Activated gamma-delta T cell treated with anti-CD3 and anti-CD28 coated beads, Interleukin-2, amount 50 U/mL, for 16 hours (primary cell): Measurements from ENCODE around the gene ZSCAN1.
"Not testable (repeated sequence)": the region's sequence is repeated elsewhere in the genome, so short reads cannot be mapped to it uniquely, and the experiment has no call there.

ENCODE experiments used
- DNase-seq: peaks from one replicate; pipeline ENCODE4 v3.0.0-alpha.2; 2020; ENCODE audit warnings: low read depth

Gene ZSCAN1

GRCh38 chr19:58033741-58034476, at the start of gene ZSCAN1:
ZSCAN1 (plus strand) TSS chr19:58034025; CDS start chr19:58037837, 3,812 bp downstream.
- DNase-seq: peak; percentile 28

- no peak for DNase-seq
Observed at GRCh38 chr19:57992841-57993240, 41.0 kb upstream of the ZSCAN1 start.

DNA sequence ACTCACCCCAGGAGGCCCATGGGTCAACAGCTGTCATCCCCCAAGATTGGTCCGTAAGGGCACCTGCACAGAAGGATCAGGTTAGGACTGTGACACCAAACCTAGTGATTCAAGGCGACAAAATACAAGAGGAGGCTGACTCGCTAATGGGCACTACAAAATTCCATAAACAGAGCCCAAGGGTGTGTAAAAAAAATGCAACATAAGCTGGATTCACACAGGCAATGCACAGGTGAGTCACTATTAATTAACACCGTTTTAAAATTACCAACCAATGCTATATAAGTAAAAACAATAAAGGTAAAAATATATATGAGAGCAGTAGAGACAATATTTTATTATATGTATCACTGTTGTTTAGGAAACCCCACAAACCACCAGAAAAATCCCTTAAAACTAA, 33.1 kb upstream of the ZSCAN1 start:
- no peak for DNase-seq

DNA sequence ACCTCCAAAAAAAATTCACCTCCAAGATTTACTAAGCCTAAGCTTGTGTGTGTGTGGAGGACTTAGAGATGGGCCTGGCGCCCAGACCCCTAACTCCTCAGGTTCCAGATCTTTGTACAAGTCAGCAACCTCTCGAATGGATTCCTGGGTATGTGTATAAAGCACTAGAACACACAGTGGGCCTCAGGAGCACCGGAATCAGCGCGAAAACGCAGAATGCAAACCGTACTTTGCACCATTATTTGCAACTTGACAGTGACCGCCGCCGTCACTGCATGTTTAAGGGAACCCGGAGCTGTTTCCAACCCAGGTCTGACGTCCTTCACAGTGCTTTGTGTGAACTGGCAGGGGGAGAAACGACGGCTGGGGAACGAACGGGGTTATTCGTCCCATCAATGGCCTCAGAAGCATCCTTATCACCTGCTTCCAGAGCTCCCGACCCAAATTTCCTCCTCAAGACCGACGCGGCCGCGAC, 31.9 kb upstream of the ZSCAN1 start:
- DNase-seq: no peak

- peak; percentile 69 for DNase-seq
Observed at GRCh38 chr19:58002384-58003173, 31.2 kb upstream of the ZSCAN1 start, which contains the start of gene ZNF606. ZNF606 (minus strand) TSS chr19:58002820; CDS start chr19:58001319, 1,501 bp downstream.

DNA sequence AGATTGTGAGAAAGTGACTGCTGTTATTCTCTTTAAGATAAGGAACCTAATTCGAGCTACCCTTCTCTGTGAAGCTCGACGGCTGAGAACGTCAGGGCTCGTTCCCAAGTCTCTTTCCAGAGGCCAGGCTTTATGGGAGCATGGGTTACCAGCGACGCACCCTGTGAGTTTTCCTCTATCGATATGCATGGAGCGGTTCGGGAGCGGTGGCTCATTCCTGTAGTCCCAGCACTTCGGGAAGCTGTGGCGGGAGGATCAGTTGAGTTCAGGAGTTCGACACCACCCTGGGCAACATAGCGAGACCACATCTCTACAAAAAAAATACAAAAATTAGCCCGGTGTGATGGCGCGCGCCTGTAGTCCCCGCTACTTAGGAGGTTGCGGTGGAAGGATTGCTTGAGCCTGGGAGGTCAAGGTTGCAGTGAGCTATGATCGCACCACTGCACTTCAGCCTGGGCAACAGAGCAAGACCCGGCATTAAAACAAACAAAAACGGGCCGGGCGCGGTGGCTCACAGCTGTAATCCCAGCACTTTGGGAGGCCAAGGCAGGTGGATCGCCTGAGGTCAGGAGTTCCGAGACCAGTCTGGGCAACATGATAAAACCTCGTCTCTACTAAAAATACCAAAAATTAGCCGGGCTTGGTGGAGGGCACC, 30.5 kb upstream of the ZSCAN1 start:
- DNase-seq: no peak

- no peak for DNase-seq
Observed at GRCh38 chr19:58007285-58007684, 26.5 kb upstream of the ZSCAN1 start.

DNA sequence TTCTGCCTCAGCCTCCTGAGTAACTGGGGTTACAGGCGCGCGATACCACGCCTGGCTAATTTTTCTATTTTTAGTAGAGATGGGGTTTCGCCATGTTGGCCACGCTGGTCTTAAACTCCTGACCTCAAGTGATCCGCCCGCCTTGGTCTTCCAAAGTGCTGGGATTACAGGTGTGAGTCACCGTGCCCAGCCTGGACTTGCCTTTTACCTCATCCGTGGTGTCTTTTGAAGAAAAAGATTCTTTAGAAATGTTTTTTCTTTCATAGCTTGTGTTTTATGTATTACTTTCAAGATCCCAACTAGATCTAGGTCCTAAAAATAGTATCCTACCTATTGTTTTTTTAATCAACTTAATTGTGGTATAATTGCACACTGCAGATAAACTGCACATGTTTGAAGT, 24.9 kb upstream of the ZSCAN1 start:
- DNase-seq: not testable (repeated sequence)

GRCh38 chr19:58009301-58009665, 24.5 kb upstream of the ZSCAN1 start:
- DNase-seq: no peak

DNA sequence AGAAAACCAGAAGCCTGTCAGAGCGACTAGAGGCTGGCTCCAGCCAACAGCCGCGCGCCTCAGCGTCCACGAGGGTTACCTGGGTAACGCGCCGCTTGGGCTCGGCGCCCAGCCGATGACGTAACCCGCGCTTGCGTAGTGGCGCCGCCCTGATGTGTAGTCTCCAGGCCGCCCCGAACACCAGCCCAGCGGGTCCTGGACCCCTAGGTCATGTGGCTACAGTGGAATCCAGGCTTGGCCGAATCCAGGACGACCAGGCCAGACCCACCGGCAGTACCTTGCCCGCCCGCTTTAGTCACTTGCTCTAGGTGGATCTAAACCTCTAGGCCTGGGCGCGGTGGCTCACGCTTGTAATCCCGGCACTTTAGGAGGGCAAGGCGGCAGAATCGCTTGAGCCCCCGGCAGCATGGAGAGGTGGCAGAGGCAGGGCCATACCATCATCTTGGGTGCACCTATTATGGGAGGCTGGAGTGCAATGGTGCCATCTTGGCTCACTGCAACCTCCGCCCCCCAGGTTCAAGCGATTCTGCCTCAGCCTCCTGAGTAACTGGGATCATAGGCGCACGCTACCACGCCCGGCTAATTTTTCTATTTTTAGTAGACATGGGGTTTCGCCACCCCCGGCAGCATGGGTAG, 24.0 kb upstream of the ZSCAN1 start:
- DNase-seq: peak; percentile 45

GRCh38 chr19:58010507-58010906, 23.3 kb upstream of the ZSCAN1 start:
- no peak for DNase-seq

GRCh38 chr19:58014141-58014540, 19.7 kb upstream of the ZSCAN1 start:
- no peak for DNase-seq

GRCh38 chr19:58020129-58020528, 13.7 kb upstream of the ZSCAN1 start:
- DNase-seq: no peak

DNA sequence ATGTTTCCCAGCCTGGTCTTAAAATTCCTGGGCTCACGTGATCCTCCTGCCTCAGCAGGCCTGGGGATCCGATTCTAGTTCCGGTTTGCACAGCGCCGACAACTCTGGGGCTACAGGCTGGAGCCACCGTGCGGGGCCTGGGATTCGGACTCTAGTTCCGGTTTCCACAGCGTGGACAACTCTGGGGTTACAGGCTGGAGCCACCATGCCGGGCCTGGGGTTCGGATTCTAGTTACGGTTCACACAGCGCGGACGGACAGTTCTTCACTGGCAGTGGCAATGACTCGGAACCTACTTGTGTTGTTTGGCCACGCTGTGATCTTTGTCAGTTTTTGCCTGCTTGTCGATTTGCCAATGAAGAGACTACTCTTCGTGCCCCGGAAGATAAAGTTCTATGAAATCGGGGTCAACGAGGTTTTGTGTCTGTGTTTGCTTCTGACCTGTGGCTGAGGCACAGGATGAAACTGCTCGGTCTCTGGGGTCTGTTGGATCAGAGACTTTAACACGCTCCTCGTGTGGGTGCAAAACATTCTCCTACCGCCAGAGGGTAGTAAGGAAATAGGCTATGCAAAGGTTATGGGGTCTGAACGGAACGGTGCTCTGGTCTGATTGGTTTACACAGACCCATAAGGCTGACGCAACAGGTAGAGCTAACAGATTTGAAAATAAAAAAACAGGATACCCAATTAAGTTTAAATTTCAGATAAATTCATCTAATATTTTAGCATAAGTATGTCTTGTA, 12.1 kb upstream of the ZSCAN1 start:
- peak; percentile 44 for DNase-seq

DNA sequence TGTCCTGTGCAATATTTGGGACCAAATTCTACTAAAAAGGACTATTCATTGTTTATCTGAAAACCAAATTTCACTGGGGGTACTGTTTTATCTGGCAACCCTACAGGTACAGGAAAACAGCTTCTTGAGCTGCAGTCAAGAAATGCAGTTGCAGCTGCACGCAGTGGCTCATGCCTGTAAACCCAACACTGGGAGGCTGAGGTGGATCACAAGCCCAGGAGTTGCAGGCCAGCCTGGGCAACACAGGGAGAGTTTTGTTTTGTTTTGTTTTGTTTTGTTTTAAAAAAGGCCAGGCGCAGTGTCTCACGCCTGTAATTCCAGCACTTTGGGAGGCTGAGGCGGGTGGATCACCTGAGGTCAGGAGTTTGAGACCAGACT, 11.6 kb upstream of the ZSCAN1 start:
- DNase-seq: no peak

GRCh38 chr19:58024661-58025060, 9.2 kb upstream of the ZSCAN1 start:
- no peak for DNase-seq

DNA sequence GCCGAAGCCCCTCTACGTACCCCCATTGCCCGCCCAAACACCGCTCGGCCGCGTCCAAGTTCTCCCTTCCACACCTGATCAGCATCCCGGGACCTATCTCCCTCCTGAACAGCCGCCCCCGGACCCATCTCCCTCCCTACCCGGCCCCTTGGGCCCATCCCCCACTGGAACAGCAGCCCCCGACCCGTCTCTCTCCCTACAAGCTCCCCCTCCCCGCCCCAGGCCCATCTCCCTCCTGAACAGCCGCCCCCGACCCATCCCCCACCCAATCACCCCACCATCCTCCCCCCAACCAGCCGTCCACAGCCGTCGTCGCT, 610 bp downstream of the ZSCAN1 start:
- DNase-seq: no peak

GRCh38 chr19:58035863-58036262, 2.0 kb downstream of the ZSCAN1 start:
- DNase-seq: no peak

DNA sequence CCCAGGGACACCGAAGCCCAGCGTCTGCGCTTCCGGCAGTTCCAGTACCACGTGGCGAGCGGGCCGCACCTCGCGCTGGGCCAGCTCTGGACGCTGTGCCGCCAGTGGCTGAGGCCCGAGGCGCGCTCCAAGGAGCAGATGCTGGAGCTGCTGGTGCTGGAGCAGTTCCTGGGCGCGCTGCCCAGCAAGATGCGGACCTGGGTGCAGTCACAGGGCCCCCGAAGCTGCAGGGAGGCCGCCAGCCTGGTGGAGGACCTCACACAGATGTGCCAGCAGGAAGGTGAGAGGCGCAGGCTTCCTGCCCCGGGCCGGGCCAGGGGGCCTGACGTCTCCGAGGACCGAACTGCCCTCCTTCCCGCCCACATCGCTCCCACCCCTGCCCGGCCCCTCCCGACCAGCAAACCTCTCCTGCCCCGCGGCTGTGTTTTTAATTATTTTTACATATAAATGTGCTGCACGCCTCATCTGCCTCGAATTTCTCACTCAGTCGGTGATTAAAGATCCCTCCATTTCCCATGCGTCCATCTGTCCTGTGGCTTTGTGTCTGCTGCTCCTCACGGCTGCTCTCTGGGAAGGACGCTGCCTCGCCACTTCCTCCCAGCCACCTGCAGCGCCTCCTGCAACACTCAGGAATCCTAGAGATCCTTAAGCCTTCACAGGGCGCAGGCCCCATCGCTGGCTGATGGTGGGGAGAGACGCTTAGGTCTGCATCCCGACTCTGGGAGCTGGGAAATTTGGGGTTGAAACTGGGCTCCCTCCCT, 4.3 kb downstream of the ZSCAN1 start:
- DNase-seq: no peak

DNA sequence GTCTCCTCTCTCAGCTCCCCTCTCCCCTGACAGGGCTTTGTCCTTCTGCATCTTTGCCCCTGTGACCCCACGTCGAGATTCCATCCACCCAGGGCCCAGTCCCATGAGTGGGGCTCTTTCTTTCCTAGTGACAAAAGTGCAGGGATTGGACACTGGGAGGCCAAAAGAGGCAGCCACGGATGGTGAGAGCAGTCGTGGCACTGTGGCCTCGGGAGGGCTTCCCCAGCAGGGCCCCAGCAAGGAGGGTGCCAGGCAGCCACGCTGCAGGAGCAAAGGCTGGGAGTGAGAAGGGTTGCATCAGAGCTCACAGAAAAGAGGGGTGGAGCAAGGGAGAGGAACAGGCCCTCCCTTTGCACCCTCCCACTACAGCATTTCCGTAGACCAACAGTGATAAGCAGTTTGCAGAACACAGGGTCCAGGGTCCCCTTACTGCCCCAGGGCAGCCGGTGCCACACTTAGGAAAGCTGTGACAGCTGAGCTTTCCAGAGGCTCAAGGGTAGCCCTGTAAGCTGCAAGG, 4.9 kb downstream of the ZSCAN1 start:
- no peak for DNase-seq
